ENCODE results near the gene KRT80.

Gene KRT80

DNA sequence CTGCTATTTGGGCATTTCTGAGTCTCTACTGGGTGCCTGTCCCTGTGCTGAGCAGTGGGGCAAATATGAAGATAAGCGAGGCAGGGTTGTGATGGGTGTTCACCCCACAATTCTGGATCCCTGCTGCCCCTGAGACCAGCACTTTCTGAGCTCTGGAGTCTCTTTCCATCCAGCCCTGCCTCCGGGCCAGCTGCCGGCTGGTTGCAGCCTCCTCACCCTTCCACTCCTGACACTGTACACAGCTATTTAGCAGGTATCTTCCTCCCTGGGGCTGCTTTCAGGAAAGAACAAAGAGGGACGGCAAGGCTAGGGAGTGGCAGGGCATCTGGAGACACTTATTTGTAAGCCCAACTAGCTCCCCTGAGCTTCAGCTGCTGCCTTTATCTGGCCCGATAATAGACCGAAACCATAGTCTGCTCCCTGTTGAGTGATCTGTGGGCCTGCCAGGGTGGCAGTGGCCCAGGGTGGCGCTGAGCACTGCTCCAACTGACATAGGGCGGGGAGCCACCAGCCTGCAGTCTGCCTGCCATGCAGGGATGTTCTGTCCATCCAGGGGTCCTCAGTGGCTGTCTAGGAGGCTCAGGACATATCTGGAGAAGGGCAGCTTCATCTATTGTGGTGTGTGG, 7.6 kb upstream of the KRT80 start:
- DNase-seq (ENCODE audit: low read depth in 2 of 2, low spot score in 1 of 2) = no peak

DNA sequence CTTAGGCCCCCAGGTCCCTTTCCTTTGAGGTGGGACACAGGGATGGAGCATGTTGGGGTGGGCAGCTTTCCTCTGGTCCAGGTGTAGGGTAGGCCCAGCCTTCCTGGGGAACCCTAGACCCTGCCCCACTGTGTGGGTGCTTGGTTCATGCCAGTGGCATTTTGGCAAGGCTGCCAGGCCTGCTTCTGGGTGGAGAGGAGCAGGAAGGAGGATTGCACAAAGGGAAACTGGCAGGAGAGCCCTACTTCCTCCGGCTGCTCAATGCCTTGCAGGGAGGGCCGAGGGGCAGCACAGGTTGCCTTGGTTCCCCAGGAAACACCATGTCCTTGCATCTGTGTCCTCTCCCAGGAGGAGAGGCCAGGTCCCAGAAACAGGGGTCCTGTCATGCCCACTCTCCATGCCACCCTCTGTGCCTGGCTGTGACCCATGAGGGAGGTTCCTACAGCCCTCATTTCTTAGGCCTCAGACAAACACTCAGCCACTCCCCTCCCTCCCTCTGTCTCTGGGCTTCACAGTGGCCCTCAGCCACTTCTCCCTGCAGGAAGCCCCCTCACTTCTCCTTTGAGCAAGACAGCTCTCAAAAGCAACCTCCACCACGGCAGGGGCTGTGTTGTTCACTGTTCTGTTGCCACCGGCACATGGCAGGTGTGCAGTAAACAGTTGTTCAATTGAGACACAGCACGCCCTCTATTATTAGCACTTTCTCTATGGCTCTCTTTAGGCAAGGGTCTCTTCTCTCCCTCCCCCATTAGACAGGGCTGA, 6.8 kb upstream of the KRT80 start:
- no peak for DNase-seq (ENCODE audit: low read depth in 2 of 2, low spot score in 1 of 2)

DNA sequence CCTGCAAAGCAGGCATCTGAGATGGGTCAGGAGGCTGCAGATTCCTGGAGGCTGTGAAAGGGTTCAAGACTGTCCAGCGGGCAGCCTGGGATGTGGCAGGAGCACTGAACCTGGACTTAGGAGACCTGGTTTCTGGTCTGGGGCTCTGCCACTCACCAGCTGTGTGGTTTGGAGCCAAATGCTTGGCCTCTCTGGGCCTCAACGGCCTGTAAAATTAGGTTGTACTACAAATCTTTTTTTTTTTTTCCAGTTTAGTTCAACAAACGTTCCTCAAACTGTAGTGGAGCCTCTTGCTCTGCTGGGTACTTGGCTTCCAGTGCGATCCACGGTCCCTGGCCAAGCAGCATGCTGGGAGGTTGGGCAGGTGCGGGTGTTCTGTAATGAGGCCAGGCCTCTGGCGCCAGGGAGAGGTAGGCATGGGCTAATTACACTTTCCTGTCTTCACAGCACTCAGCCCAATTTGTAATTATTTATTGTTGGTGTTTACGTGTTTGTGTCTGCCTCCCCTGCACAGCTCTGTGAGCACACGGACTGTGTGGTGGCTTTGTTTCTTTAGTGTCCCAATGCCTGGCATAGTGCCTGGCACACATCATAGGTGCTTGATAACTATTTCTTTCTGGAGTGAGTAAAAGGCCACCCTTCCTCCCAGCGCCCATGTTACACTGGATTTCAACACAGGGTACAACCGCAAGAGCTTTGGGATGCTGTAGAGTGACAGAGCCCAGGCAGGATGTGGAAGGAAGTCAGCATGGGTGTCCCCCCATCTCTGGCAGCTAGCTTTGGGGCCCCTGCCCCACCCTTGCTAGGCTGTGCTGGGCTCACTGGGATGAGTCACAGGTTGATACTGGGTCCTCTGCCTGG, 5.8 kb upstream of the KRT80 start:
- DNase-seq (ENCODE audit: low read depth in 2 of 2, low spot score in 1 of 2) = no peak

DNA sequence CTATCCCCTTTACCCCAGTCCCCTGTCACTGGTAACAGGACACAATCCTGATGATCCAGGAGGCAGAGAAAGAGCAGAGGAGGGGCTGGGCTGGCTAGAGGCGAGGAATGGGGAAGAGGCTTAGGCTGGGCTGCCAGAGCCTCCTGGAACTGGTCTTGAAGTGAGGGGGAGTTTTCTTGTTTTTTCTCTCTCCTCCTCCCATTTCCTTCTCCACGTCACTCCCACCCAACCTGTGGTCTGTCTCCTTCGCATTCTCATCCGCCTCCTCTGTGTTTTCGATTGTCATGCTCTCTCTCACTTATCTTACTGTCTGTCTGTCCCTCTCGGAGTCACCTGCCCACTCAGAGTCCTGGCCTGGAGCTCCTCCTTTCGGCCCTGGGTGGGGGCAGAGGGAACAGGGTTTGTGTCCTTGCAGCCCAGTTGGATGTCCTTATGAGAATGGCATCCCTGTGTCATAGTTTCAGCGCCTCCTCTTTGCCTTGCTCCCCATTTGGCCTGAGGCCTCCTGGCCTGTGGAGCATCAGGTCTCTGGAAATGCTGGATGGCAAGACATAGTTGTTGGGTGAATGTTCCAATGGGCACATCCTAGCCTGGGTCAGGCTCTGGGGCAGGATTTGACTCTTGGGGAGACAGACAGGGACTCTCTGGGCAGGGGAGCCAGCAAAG, 3.4 kb upstream of the KRT80 start:
- no peak for DNase-seq (ENCODE audit: low read depth in 2 of 2, low spot score in 1 of 2)

DNA sequence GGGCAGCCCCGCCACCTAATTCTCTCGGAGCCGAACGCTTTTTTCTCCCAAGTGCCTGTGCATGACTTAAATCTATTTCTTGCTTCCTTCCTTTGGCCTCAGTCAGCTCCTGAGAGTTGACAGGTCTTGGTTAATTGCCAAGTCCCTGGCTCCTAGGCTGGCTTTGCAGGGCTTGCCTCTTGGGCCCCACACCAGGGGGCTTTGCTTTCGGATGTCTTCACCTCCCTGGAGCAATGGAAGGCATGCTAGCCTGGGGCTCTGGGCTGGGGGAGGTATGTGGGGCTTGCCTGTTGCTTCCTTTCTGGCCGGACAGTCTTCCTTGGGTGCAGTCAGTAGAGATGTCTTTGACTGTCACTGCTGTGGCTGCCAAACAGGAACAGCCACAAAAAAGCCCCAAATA, 2.2 kb upstream of the KRT80 start:
- DNase-seq (ENCODE audit: low read depth in 2 of 2, low spot score in 1 of 2) = no peak

DNA sequence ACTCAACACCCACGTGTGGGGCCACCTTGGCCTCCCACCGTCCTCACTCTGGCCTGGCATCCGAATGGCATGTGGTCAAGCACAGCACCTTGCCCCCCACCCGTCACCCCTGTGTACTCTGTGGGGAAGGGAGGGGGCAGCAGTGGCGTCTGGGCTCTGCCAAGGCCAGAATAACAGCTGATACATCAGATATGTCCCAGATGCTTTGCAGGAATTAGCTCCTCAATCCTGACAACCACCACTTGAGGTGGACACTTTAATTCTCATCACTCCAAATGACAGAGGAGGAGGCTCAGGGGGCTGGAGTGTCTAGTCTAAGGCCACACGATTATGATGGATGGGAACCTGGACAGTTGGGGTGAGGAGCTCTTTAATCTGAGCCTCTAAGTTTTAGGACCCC, 1.7 kb upstream of the KRT80 start:
- no peak for DNase-seq (ENCODE audit: low read depth in 2 of 2, low spot score in 1 of 2)

DNA sequence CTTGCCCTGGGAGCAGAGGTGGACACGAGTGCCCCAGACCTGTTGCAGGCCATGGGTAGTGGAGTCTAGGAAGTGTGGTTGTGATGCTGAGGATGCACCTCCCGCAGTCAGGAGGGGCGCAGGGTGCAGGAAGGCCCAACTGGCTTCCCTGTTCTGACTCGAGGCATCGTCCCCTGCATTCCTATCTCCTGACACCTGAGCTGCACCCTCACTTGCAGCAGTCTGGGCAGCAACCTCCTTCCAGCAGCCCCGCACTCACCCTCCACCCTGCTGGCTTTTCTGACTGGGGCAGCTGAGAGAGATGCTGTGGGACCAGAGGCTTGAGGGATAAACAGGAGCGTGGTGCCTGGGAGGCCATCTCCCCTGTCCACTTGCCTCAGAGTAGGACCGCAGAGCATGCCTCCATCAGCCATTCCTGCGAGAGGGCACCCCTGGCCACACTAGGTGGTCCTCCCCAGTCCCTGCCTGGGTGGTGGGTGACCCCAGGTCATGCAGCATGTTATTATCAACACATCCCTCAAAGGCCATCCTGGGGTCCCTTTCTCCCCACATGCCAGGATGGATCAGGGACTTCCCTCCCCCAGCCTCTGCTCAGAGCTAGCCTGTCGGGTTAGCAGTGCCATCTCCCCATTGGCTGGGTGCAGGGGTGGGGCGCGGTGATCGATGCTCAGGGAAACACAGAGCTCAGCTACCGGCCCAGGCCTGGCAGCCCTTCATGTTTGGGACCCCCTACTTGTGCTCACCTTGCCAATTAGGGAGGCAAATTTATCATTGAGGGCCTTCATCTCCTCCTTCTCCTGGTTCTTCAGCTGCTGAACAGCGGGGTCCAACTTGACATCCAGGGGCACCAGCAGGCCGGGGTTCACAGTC, 719 bp downstream of the KRT80 start:
- no peak for DNase-seq (ENCODE audit: low read depth in 2 of 2, low spot score in 1 of 2)

DNA sequence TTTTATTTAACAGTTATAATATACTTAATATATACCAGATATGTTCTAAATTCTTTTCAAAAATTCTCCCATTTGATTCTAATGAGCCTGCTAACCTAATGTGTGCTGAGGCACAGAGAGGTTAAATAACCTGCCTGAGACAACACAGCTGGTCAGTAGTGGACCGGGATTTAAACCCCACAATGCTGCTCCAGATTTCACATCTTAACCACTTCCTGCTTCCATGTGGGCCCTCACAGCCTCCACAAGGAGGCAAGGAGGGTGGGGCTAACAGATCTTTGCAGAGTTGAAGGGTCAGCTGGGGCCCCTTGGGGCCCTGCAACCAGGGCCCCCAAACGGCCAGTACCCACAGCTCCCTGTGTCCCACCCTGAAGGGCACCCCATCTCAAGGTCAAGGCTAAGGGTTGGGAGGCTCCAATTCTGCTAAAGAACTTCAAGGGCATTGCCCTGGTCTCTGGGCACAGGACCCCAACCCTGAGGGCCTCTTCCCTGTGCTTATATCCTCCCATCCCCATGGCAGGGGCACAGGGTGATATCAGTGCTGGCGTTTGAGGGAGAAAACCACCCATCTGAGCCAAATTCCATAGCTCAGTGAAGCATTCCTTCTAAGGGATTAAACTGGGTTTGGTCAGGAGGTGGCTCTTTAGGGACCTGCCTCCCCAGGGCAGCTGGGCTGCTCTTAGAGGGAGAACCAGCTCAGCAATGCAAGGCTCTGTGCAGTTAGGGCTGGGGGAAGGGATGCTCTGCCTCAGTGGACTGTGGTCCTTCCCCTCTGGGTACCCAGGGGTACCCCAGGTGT, 2.2 kb downstream of the KRT80 start:
- no peak for DNase-seq (ENCODE audit: low read depth in 2 of 2, low spot score in 1 of 2)

DNA sequence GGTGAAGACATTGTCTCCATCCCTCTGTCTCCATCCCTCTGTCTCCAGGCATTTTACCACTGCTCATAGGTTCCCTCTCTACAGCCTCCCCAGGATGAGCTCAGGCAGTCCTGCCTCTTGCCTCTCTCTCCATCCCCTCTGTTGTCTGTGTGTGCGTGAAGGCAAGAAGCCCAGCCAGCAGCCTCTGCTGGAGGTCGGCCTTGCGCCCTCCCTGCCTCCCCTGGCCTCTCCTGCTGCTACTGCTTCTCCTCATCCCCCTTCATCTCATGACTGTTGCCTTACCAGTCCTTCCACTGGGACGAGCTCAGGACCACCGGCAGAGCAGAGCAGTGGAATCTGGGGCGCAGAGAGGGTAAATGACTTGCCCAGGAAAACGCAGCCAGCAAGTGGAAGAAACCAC, 3.2 kb downstream of the KRT80 start:
- no peak for DNase-seq (ENCODE audit: low read depth in 2 of 2, low spot score in 1 of 2)

DNA sequence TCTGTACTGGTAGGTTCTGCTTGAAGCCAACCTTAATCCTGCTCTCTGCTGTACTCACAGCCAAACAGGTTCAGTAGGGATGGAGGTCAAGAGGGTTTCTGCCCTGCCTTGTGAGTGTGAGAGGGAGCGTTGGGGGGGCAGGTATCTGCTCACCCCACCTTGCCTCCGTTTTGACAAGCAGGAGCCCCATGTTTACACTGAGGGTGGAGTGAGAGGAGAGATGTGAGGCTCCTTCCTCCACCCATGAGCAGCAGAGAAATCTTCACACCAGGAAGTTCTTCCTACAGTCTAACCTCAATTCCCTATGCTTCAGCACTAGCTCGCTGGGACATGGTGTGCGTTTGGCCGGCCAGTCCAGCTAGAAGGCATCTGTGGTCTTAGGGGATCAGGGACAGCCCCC, 4.2 kb downstream of the KRT80 start:
- DNase-seq (ENCODE audit: low read depth in 2 of 2, low spot score in 1 of 2) = no peak

DNA sequence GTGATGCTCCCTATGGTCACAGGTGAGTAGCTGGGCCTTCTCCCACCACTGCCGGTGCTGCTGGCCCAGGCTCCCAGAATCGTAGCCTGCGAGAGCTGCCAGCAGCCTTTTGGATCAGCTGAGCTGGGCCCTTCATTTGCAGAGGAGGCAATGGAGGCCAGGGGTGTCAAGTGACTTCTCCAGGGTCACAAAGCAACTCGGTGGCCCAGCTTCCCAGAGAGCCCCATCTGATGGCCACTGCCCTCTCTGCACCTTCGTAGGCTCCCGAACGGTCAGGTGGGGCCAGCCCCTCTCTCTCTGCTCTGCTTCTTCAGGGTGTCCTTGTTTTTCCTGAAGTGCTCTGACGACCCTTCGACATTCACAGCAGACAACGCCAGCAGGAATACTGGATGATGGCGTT, 4.6 kb downstream of the KRT80 start:
- DNase-seq (ENCODE audit: low read depth in 2 of 2, low spot score in 1 of 2) = no peak

DNA sequence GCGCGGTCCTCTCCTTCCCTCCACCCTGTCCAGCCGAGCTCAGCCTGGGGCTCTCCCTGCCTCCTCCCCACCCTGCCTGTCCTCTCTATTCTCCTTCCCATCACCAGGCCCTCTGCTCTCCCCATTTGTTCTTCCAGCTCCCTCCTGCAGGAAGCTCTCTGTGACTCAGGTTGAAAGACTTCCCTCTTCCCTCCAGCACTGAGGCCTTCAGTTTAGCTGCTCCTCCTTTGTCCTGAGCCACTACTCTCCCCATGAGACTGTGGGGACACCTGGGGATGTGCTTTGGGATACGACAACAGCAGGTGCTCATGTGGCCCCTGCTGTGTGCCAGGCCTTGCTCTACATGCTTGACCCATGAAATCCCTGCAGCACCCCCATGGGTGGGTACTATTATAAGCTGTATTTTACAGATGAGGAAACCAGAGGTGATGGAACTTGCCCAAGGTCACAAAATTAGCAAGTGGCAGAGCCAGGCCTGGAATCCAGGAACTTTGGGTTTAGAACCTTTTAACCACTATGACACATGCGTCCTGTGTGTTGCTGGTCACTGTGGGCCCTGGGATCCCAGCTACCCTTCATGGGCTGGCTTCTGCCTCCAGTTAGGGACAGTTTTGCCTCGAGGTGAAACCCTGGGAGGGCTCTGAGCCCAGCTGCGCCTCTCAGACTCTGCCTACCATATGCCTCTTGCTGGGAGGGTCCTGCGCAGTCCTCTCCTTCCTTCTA, 5.5 kb downstream of the KRT80 start:
- no peak for DNase-seq (ENCODE audit: low read depth in 2 of 2, low spot score in 1 of 2)

DNA sequence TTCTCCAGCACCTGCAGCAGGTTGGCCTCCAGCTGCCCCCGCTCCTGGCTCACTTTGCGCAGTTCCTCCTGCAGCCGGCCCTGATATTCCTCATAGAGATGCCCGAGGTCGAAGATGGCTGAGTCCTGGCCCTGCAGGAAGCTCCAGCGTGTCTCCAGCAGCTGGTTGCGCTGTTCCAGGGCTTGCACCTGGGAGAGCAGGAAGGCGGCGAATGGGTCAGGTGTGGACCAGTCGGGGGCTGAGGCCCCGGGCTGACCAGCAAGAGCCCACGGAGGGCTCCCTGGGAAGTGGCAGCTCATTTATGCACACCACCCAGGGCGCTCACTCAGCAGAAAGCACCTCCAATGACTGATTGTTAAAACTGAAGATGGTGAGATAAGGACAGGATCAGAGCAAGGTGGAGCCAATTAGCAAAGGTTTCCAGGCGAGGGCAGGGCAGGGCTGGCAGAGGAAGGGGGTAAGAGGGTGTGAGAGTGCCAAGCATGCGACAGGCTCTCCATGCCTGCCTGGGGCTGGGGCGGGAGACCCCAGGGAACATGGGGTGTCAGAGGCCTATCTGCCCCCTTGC, 6.3 kb downstream of the KRT80 start:
- no peak for DNase-seq (ENCODE audit: low read depth in 2 of 2, low spot score in 1 of 2)

DNA sequence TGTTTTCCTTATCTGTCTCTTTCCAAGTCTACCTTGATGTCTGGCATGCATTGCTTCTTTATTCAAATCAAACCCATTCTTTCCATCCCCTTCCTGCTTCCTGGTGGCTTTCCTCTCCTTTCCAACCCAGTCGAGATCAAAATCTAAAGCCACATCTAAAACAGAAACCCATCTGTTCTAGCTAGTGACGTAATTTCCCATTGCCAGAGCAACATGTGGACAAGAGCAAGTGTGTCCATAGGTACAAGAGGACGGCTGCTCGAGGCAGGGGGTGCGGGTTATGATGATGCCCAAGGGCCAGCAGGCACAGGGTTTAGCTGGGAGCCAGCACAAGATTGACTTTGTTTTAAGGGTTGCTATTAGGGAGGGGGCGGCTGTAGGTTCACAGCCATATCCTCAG, 7.0 kb downstream of the KRT80 start:
- no peak for DNase-seq (ENCODE audit: low read depth in 2 of 2, low spot score in 1 of 2)

DNA sequence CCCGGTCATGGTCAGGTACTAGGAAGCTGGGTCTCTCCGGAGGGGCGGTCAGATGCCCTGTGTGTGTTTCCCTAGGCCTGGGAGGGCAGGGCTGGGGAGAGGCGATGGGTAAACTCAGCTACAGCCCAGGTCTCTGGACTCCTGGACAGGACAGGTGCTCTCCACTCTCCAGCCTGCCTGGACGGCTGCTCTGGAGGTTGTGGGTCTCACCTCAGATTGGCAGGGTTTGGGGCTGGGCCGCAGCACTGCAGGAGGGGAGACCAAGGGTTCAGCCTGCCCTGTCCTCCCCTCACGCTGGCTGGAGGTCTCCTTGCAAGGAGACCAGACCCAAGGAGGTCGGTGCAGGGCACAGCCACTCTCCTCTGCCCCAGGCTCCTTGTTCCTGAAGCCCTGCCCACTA, 7.8 kb downstream of the KRT80 start:
- DNase-seq (ENCODE audit: low read depth in 2 of 2, low spot score in 1 of 2) = no peak

DNA sequence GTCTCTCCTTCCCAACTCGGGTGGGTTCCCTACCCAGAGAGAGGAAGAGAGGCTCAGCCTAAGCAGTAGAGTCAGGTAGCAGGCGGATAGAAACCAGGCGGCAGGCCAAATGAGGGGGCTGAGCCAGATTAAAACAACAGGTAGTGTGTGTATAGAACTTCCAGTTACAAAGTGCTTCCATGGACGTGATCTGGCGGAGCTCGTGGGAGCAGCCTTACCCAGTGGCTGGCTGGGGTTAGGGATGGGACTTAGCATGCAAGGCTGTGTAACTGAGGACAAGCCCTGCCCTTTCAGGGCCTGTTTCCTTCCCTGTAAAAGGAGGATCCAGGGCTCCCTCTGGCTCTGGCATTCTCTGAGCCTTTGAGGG, 8.3 kb downstream of the KRT80 start:
- no peak for DNase-seq (ENCODE audit: low read depth in 2 of 2, low spot score in 1 of 2)

DNA sequence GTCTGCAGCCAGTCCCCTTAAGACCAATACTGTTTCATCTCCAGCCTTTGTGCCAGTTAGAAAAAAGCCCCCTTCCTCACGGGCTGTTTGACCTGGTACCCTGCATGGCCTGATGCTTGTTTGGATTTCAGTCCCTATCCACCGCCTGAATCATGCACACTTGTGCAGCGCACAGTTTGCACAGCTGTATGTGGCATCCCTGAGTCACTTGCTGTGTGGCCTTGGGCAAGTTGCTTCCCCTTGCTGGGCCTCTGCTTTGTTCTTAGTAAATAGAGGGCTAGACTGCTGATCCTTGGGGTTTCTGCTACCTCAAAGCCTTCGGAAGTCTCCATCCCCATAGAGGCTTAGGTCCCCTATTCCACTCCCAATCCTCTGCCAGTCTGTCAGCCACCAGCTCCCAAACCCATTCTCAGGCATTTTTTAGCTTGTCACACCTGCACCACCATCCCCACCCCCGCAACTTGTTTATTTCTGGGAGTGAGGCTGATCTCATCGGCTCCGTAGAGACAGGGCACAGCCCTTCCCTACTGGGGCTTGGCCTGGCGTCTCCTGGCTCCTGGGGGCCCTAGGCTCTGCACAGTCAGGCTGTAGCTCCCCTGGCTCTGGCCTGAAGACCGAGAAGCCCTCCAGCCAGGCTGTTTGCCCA, 8.8 kb downstream of the KRT80 start:
- no peak for DNase-seq (ENCODE audit: low read depth in 2 of 2, low spot score in 1 of 2)

DNA sequence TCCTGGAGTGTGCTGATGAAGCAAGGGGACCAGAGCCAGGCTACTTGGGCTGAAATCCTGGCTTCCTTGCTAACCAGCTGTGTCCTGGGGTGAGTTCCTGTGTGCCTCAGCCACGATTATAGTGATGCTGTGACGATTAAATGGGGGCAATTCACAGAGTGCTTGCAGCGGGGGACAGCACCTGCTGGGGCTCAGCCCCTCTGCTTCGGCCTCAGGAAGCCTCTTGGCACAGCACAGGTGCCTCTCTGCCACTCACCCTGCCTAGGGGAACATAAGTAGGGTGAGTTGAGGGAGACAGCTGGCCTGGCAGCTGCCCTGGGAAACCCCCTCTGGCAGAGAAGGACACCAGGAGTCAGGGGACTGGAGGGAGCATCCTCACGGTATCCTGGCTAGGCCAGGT, 9.4 kb downstream of the KRT80 start:
- DNase-seq (ENCODE audit: low read depth in 2 of 2, low spot score in 1 of 2) = no peak

Data from stimulated activated CD8-positive, alpha-beta memory T cell treated with anti-CD3 and anti-CD28 coated beads, Interleukin-4, amount 100 ng/mL, for 1 hour (primary cell).